H9 (cell line): ENCODE data around the gene PRDM5. TPM values are rescaled to one million over a fixed set of nuclear protein-coding genes. Genes with fewer than 3 reads are reported as not detected.

ENCODE experiments used
- DNase-seq: peaks from one replicate; pipeline ENCODE4 v3.0.0-alpha.2; 2017
- H2AFZ ChIP-seq: one replicate; pipeline ENCODE4 v1.6.1; 2013; ENCODE audit warnings: mild to moderate bottlenecking, low read length, control low read depth, moderate library complexity
- H2AK5ac ChIP-seq: 2 replicates; pipeline ENCODE4 v1.6.1; 2013; ENCODE audit warnings: low read length, control low read depth, mixed read lengths; ENCODE audit not compliant: insufficient read length
- H2BK120ac ChIP-seq: one replicate; pipeline ENCODE4 v1.6.1; 2013; ENCODE audit warnings: low read depth, mild to moderate bottlenecking, low read length, control low read depth, inconsistent platforms; ENCODE audit not compliant: poor library complexity, severe bottlenecking
- H2BK12ac ChIP-seq: 2 replicates; pipeline ENCODE4 v1.6.1; 2013; ENCODE audit warnings: low read length, control low read depth, mixed read lengths, low read depth; ENCODE audit not compliant: insufficient read length
- H2BK15ac ChIP-seq: 2 replicates; pipeline ENCODE4 v1.6.1; 2013; ENCODE audit warnings: low read depth, low read length, control low read depth
- H2BK20ac ChIP-seq: one replicate; pipeline ENCODE4 v1.6.1; 2013; ENCODE audit warnings: low read depth, mild to moderate bottlenecking, low read length, control low read depth, inconsistent platforms; ENCODE audit not compliant: poor library complexity, severe bottlenecking
- H2BK5ac ChIP-seq: 2 replicates; pipeline ENCODE4 v1.6.1; 2013; ENCODE audit warnings: low read length, control low read depth, mixed read lengths; ENCODE audit not compliant: insufficient read length
- H3K14ac ChIP-seq: 2 replicates; pipeline ENCODE4 v1.6.1; 2013; ENCODE audit warnings: low read length, control low read depth; ENCODE audit not compliant: insufficient read depth
- H3K18ac ChIP-seq: 2 replicates; pipeline ENCODE4 v1.6.1; 2013; ENCODE audit warnings: low read depth, mild to moderate bottlenecking, mixed read lengths, low read length, control low read depth; ENCODE audit not compliant: insufficient read length
- H3K23ac ChIP-seq: 2 replicates; pipeline ENCODE4 v1.6.1; 2013; ENCODE audit warnings: low read length, control low read depth, mixed read lengths, low read depth; ENCODE audit not compliant: insufficient read length
- H3K23me2 ChIP-seq: 2 replicates; pipeline ENCODE4 v1.6.1; 2013; ENCODE audit warnings: low read depth, mild to moderate bottlenecking, mixed read lengths, low read length, control low read depth; ENCODE audit not compliant: insufficient read length, poor library complexity, severe bottlenecking
- H3K27ac ChIP-seq: 2 replicates; pipeline ENCODE4 v1.5.1; 2013; ENCODE audit warnings: low read length, control low read depth, mixed read lengths, low read depth; ENCODE audit not compliant: insufficient read length
- H3K27me3 ChIP-seq: 2 replicates; pipeline ENCODE4 v1.6.1; 2013; ENCODE audit warnings: low read length, control low read depth, inconsistent platforms; ENCODE audit not compliant: insufficient read depth
- H3K4ac ChIP-seq: 2 replicates; pipeline ENCODE4 v1.6.1; 2013; ENCODE audit warnings: low read depth, mild to moderate bottlenecking, control low read depth, inconsistent platforms, low read length, moderate library complexity
- H3K4me1 ChIP-seq: 2 replicates; pipeline ENCODE4 v1.6.1; 2013; ENCODE audit warnings: low read length, control low read depth, inconsistent platforms; ENCODE audit not compliant: insufficient read depth
- H3K4me2 ChIP-seq: 2 replicates; pipeline ENCODE4 v1.6.1; 2013; ENCODE audit warnings: low read length, control low read depth, mixed read lengths; ENCODE audit not compliant: insufficient read length, insufficient read depth
- H3K56ac ChIP-seq: 2 replicates; pipeline ENCODE4 v1.6.1; 2013; ENCODE audit warnings: low read depth, mild to moderate bottlenecking, mixed read lengths, low read length, control low read depth; ENCODE audit not compliant: insufficient read length
- H3K79me1 ChIP-seq: 2 replicates; pipeline ENCODE4 v1.6.1; 2013; ENCODE audit warnings: low read depth, mild to moderate bottlenecking, moderate library complexity, low read length, control low read depth, inconsistent platforms; ENCODE audit not compliant: insufficient read depth, poor library complexity, severe bottlenecking
- H3K79me2 ChIP-seq: 2 replicates; pipeline ENCODE4 v1.6.1; 2013; ENCODE audit warnings: low read length, control low read depth, inconsistent platforms; ENCODE audit not compliant: insufficient read depth
- H3K9ac ChIP-seq: 2 replicates; pipeline ENCODE4 v1.6.1; 2013; ENCODE audit warnings: low read length, control low read depth, mixed read lengths; ENCODE audit not compliant: insufficient read length; ENCODE audit errors: extremely low read depth
- H3K9me3 ChIP-seq: one replicate; pipeline ENCODE4 v1.6.1; 2013; ENCODE audit warnings: low read depth, low read length, inconsistent platforms; ENCODE audit not compliant: control insufficient read depth
- H3T11ph ChIP-seq: one replicate; pipeline ENCODE4 v1.6.1; 2013; ENCODE audit warnings: mild to moderate bottlenecking, low read length, control low read depth, inconsistent platforms
- H4K20me1 ChIP-seq: one replicate; pipeline ENCODE4 v1.6.1; 2013; ENCODE audit not compliant: control insufficient read depth, insufficient read length, insufficient read depth
- H4K5ac ChIP-seq: 2 replicates; pipeline ENCODE4 v1.6.1; 2013; ENCODE audit warnings: low read depth, mild to moderate bottlenecking, mixed read lengths, low read length, control low read depth; ENCODE audit not compliant: insufficient read length
- H4K8ac ChIP-seq: replicated peaks from 2 replicates; pipeline ENCODE4 v1.6.1; 2013; ENCODE audit warnings: low read length, control low read depth, mixed read lengths, low read depth; ENCODE audit not compliant: insufficient read length
- H4K91ac ChIP-seq: 2 replicates; pipeline ENCODE4 v1.6.1; 2013; ENCODE audit warnings: low read depth, mild to moderate bottlenecking, moderate library complexity, mixed read lengths, low read length, control low read depth; ENCODE audit not compliant: insufficient read length
- H3K27ac Mint-ChIP-seq, 3 experiments: 2 replicates in 2 of 3; 3 replicates in 1 of 3; pipeline ENCODE4 v1.8.0; 2020 to 2021; ENCODE audit warnings: mixed read lengths in 3 of 3, mild to moderate bottlenecking in 1 of 3, moderate library complexity in 1 of 3
- H3K27me3 Mint-ChIP-seq: 2 replicates; pipeline ENCODE4 v1.8.0; 2021; ENCODE audit warnings: low read depth, mild to moderate bottlenecking, moderate library complexity, mixed read lengths
- H3K36me3 Mint-ChIP-seq, 3 experiments: 2 replicates in 2 of 3; 3 replicates in 1 of 3; pipeline ENCODE4 v1.8.0; 2020 to 2021; ENCODE audit warnings: low read depth in 3 of 3, mixed read lengths in 3 of 3; ENCODE audit not compliant: insufficient read depth in 1 of 3
- H3K4me1 Mint-ChIP-seq, 2 experiments: 2 replicates each; pipeline ENCODE4 v1.8.0; 2020; ENCODE audit warnings: mixed read lengths in 2 of 2
- H3K4me3 Mint-ChIP-seq, 2 experiments: 2 replicates in 1 of 2; 3 replicates in 1 of 2; pipeline ENCODE4 v1.8.0; 2020 to 2021; ENCODE audit warnings: mild to moderate bottlenecking in 2 of 2, mixed read lengths in 2 of 2, moderate library complexity in 1 of 2
- H3K9me3 Mint-ChIP-seq, 2 experiments: 2 replicates in 1 of 2; 3 replicates in 1 of 2; pipeline ENCODE4 v1.8.0; 2020; ENCODE audit warnings: mild to moderate bottlenecking in 2 of 2, mixed read lengths in 2 of 2, moderate library complexity in 1 of 2
- WGBS: extraction: QIAGEN DNeasy Blood & Tissue Kit; methylation state at CpG from one replicate; pipeline ENCODE4 v1.1.7; 2013; ENCODE audit warnings: missing lambda C conversion rate, low lambda C conversion rate, mixed read lengths; ENCODE audit not compliant: insufficient read length; ENCODE audit errors: extremely low coverage; 5-methylcytosine and 5-hydroxymethylcytosine counted together
- total RNA-seq: library from RNA; stranded (reverse); gene quantifications from 2 replicates; pipeline ENCODE4 v1.2.1, GENCODE V29; 2021
- TF ChIP-seq, protein P1 (sequence below): fragments of 200-600 bp; sonication (generic); conservative IDR thresholded peaks from 3 replicates; pipeline ENCODE4 v1.8.0; 2021; ENCODE audit warnings: antibody characterized with exemption, mild to moderate bottlenecking

PRDM5 gene
- total RNA-seq, 1 experiment from 2014 or later = 21.7 TPM

DNA sequence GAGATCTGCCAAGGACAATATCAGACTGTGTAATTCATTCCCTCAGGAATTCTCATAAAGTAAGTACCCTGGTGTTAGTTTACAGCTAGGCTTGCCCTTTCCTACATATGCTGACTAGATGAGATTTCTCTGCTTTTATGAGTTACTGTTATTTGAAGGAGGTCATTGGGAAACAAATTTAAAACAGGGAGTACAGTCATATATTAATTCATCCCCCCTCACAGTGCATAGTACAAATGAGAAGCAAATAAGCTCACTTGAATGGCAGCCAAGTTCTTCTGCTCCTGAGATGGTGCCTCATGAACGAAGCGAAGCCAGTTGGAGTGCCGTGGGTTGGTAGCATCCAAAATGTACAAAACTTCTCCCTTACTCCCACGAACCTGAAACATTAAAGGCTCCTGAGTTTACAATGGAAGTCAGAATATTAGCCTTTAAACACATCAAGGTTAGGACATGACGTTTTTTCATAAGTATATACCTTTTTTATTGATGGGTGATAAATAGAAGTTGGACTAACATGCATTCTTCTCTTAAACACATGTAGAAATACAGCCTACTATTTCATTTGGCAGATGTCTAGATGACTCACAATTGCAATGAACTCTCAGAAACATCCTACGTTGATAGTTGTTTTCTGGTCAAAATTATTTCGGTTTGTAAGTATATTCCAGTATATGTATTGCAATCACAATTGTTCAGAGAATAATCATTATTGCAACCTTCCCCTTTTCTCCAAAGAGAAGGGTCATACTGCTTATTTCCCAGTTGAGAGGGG, 69.2 kb downstream of the PRDM5 start:
- H3K79me2 ChIP-seq = no peaks in the 10 kb centered on the region
- no peak overlapping the region for H2AK5ac ChIP-seq
- Mint-ChIP-seq H3K27ac (no peak overlapping the region), H3K4me3 (no peak overlapping the region), H3K4me1 (no peaks in the 10 kb centered on the region), H3K9me3 (no peaks in the 10 kb centered on the region), H3K27me3 (no peaks in the 10 kb centered on the region), H3K36me3 (no peaks in the 10 kb centered on the region; a peak in 1 of 7 replicates)
- TF ChIP-seq, protein P1, sequence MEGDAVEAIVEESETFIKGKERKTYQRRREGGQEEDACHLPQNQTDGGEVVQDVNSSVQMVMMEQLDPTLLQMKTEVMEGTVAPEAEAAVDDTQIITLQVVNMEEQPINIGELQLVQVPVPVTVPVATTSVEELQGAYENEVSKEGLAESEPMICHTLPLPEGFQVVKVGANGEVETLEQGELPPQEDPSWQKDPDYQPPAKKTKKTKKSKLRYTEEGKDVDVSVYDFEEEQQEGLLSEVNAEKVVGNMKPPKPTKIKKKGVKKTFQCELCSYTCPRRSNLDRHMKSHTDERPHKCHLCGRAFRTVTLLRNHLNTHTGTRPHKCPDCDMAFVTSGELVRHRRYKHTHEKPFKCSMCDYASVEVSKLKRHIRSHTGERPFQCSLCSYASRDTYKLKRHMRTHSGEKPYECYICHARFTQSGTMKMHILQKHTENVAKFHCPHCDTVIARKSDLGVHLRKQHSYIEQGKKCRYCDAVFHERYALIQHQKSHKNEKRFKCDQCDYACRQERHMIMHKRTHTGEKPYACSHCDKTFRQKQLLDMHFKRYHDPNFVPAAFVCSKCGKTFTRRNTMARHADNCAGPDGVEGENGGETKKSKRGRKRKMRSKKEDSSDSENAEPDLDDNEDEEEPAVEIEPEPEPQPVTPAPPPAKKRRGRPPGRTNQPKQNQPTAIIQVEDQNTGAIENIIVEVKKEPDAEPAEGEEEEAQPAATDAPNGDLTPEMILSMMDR = no peak
- DNase-seq = no peak
- no peaks in the 10 kb centered on the region for H3K27me3 ChIP-seq
- no peak overlapping the region for H2BK120ac ChIP-seq
- H4K5ac ChIP-seq = no peak overlapping the region
- no peak overlapping the region for H3T11ph ChIP-seq
- no peak overlapping the region for H3K14ac ChIP-seq
- no peaks in the 10 kb centered on the region for H3K23me2 ChIP-seq
- no peak overlapping the region for H2AFZ ChIP-seq
- no peak overlapping the region for H4K8ac ChIP-seq
- no peak overlapping the region for H2BK20ac ChIP-seq
- H3K4me2 ChIP-seq = no peak overlapping the region
- no peak overlapping the region for H3K4ac ChIP-seq
- no peaks in the 10 kb centered on the region for H4K20me1 ChIP-seq
- H3K4me1 ChIP-seq = no peaks in the 10 kb centered on the region
- H2BK5ac ChIP-seq = no peak overlapping the region
- H2BK15ac ChIP-seq = no peak overlapping the region
- no peak overlapping the region for H3K56ac ChIP-seq
- no peak overlapping the region for H3K23ac ChIP-seq
- H2BK12ac ChIP-seq = no peak overlapping the region
- H3K79me1 ChIP-seq = no peaks in the 10 kb centered on the region
- H3K27ac ChIP-seq = no peak overlapping the region
- no peak overlapping the region for H4K91ac ChIP-seq
- no CpG with 5 or more reads among the region's 7 CpGs for WGBS
- H3K18ac ChIP-seq = no peak overlapping the region
- no peak overlapping the region for H3K9ac ChIP-seq
- no peaks in the 10 kb centered on the region for H3K9me3 ChIP-seq
